Suppressor macrophage (primary cell): ENCODE results near the gene NCL.
A peak's percentile ranks its signal among the peaks of the same experiment; 100 is the strongest.

Source experiments
- DNase-seq, 4 experiments: peaks; one replicate each; pipeline ENCODE4 v3.0.0-alpha.2; 2020 to 2022
- total RNA-seq, 17 experiments: gene quantifications; one replicate each; lab custom pipeline; 2026; ENCODE audit warnings: mixed read lengths in 6 of 17, inconsistent platforms in 3 of 17; lab: John Stamatoyannopoulos, UW

Gene NCL
- total RNA-seq: 66.4 to 397 (median 210) reads per million in 17 experiments

GRCh38 chr2:231463698-231464575 is at the start of gene NCL:
NCL (minus strand) TSS chr2:231464484; CDS start chr2:231464353, 131 bp downstream.
- peak; percentile 60 to 91 (median 86) for DNase-seq

DNA sequence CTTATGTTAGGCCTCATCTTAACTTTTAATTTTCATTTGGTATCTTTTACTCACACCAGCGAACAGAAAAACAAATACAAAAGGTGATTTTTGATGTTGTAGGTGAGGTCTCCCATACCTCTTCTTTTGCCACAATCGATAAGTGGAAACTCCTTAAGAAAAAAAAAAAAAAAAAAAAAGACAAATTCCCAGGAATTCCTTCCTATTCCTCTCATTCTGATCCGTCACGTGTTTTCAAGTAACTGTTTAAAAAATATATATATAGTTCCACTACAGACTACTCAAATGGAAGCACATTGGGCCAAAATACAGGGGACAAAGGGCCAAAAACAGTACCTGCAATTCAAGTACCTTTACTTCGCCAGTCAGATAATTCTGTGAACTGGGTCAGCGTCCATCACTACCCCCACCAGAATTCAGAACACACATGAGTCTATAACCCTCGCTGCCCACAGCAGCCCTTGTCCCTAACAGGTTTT is 49.5 kb upstream of the NCL start:
- DNase-seq: no peak

DNA sequence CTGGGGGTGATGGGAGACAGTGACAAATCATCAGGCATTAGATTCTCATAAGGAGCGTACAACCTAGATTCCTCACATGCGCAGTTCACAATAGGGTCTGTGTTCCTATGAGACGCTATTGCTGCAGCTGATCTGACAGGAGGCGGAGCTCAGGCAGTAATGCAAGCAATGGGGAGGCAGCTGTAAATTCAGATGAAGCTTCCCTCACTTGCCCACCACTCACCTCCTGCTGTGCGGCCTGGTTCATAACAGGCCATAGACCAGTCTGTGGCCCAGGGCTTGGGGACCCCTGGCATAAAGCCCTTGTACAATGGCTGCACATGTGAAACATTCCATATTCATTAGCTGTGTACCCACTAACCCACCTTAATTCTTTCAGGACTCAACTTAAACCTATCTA is 47.9 kb upstream of the NCL start:
- no peak for DNase-seq

DNA sequence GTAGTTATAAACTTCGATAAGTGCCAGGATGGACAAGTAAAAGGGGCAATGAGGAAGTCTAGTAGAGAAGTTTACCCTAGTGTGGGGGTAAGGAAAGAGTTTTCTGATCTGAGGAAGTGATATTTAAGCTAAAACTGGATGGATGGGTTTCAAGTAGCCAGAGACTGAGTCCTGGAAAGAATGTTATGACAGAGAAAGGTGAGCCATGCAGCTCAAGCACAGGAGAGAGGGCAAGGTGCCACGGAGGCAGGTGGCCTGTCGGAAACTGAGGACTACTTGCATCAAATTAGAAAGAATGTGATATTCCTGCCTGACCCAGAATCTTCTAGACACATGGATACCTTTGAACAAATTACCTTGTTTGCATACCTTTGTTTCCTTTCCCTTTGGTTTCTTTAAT is 39.5 kb upstream of the NCL start:
- no peak for DNase-seq

- DNase-seq: no peak
Measured at GRCh38 chr2:231502596-231502995, 38.3 kb upstream of the NCL start.

GRCh38 chr2:231497651-231498050 is 33.4 kb upstream of the NCL start:
- no peak for DNase-seq

DNA sequence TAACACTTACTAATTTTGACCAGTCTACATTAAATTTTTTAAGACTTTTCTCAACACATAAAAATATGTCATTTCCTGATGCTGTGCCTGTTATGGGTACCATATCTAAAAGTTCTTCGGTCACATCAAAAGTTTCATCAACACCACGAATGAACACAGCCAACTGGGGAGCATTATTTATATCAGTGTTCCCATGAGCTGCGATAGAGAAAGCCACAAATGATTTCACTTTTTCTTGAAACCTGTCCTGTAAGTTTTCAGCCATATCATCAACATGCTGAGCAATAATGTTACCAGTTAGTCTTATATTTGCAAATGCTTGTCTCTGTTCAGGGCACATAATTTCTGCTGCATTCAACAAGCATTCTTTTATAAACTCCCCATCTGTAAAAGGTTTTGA is 30.4 kb upstream of the NCL start:
- DNase-seq: no peak

DNA sequence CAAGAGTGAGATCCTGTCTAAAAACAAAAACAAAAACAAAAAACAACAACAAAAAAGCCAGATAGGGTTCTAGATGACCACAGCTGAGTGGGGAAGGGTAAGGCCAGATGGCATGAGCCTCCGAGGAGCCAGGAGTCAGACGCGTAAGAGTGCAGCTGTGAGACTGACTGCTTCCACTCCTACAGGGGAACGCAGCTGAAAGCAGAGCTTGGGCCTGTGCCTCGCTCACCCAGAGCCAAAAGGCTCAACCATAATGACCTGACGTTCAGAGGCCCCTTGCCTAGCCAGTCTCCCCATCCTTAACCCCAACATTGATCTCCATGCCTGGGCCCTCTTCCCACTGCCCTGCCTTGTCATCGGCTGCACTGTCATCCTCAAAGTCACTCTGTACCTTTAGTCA is 26.5 kb upstream of the NCL start:
- no peak for DNase-seq

GRCh38 chr2:231489990-231490389 is 25.7 kb upstream of the NCL start:
- peak in 1 of 4 experiments; percentile 13 for DNase-seq

DNA sequence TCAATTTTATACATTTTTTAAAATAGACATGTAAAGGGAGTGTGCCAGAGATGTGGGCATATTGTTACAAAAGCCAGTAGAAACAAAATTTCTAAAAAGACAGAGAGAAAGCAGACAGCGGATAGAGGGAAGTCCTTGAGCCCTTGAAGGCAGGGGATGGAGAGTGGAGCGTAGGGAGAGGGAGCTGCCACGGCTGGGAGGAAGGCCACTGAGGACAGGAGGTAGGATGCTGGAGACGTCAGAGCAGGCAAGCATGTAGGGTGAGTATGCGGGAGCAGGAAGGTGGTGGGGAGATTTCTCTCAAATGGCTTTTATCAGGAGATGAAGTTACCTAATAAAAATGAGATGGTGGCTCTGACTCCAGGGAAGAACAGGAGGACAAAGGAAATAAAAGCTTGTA is 24.0 kb upstream of the NCL start:
- no peak for DNase-seq

GRCh38 chr2:231486851-231487596 is 22.7 kb upstream of the NCL start:
- no peak for DNase-seq

DNA sequence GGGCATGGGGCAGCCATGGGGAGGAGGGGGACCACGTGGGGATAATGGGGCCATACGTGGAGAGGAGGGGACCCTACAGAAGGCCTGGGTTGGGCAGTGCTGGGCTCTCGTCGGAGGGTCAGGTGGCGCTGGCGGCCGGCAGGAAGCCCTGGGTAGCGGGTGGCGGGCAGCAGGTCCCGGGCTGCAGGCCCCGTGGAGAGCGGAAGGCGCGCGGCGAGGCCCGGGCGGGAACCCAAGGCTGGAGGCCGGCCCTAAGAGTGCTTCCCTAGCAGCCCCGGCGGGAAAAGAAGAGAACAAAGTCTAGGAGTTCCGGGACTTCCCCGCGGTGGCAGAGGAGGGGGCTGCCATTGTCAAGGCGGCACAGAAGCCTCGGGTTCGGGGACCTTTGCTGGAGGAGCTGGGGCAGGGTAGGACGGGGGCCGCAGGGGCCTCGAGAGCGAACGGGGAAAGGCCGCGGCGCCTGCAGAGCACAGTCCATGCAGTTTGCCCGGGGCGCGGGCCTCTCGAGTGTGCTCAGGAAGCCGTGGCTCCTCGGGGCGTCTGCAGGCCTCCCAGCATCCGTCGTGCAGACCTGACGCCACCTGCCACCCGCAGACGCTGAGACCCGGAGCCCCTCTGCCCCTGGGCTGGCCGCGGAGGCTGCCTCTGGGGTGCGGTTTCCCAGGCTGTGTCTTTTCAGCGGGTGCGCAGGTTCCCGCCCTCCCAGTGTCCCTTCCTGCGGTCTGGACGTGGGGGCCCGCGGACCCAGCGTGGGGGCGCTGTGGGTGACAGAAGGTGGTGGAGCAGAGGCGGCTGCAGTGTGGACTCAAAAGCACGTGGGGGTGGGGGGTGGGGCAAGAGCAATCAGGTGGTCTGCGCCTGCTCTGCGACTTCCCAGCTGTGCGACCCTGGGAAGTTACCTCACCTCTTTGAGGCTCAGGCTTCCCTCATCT is 19.4 kb upstream of the NCL start:
- peak; percentile 54 to 74 (median 63) for DNase-seq

DNA sequence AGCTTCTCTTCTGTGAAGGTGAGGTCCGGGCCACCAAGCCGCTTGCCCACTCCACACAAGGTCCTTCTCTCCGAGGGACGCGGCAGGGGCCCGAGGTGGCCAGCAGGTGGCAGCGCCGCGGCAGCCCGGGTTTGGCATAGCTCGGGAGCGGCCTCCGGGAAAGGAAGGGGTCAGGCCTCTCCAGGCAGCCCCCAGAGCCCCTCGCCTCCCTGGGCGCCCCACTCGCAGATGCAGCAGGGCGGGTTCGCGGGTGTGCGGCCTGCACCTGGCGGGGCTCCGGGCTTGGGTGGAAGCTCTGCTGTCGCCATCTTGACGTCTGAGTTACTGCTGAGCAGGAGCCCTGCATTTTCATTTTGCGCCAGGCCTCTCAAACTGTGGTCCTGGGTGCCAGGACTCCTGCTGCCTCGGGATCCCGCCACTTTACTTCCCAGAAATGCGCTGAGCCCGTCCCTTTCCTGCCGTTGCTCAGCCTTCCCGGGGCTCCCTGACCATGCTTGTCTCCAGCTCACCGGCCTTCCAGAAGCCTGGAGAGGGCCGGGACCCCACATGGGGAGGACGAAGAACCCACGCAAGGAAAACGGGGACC is 18.6 kb upstream of the NCL start:
- DNase-seq: peak; percentile 75 to 89 (median 82)

DNA sequence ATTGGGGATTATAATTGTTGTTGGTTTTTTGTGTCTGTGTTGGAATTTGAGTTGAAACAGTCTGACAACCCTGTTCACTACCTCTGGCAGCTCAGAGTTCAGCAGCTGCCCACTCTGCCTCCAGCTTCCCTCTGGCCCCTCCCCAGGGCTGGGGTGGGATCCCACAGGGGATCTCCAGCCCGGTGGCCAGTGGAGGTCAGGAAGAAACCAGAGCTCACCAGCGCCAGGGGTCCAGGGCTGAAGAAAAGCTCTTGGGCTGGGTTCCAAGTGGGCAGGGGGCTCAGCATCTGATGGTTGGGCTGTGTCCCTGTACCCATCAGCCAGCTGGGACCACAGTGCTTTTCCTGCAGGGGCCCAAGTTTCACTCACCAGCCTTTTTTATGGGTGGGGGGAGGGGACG is 16.5 kb upstream of the NCL start:
- DNase-seq: no peak

DNA sequence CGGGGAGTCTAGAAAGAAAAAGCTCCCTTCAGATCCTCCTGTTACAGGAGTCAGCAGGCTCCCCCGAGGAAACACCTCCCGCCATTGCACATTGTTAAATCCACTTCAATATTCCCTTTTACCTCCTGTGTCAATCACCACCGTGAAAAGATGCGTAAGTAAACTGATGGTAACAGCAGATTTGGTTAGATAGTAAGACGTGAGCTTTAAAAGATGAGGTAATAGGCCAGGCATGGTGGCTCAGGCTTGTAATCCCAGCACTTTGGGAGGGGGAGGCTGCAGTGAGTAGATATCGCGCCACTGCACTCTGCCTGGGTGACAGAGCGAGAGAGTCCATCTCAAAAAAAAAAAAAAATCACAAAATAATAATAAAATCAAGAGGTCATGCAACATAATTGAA is 15.2 kb upstream of the NCL start:
- no peak for DNase-seq

DNA sequence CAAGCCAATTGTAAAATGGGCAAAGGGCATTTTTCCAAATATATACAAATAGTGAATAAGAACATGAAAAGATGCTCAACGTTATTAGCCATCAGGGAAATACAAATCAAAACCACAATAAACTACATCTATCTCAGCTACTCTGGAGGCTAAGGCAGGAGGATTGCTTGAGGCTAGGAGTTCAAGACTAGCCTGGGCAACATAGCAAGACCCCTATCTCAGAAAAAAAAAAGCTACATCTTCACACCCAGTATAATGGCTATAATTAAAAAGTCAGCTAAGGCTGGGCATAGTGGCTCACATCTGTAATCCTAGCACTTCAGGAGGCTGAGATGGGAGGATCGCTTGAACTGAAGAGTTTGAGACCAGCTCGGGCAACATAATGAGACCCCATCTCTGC is 12.6 kb upstream of the NCL start:
- DNase-seq: no peak

GRCh38 chr2:231475965-231476364 is 11.7 kb upstream of the NCL start:
- no peak for DNase-seq

DNA sequence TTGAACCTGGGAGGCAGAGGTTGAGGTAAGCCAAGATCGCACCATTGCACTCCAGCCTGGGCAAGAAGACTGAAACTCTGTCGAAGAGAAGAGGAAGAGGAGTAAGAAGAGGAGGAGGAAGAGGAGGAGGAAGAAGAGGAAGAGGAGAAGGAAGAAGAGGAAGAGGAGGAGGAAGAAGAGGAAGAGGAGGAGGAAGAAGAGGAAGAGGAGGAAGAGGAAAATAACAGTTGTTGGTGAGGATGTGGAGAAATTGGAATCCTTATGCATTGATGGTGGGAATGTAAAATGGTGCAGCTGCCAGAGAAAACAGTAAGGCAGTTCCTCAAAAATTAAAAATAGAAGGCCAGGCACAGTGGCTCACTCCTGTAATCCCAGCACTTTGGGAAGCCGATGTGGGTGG is 8.5 kb upstream of the NCL start:
- DNase-seq: no peak

GRCh38 chr2:231470246-231470900 is 6.1 kb upstream of the NCL start:
- no peak for DNase-seq

- DNase-seq: peak; percentile 23 to 61 (median 54)
Measured at GRCh38 chr2:231469583-231469950, 5.3 kb upstream of the NCL start.
